GM21381 (cell line): ENCODE results near the gene SNIP1.
A peak's percentile ranks its signal among the peaks of the same experiment; 100 is the strongest.
"Not testable (repeated sequence)": the region's sequence is repeated elsewhere in the genome, so short reads cannot be mapped to it uniquely, and the experiment has no call there.

Source experiments
- ATAC-seq: cut with Tn5 transposase; IDR thresholded peaks from one replicate; pipeline ENCODE4 v1.9.1; 2021; ENCODE audit warnings: mild to moderate bottlenecking, moderate library complexity; ENCODE audit not compliant: unreplicated experiment

The SNIP1 gene

DNA sequence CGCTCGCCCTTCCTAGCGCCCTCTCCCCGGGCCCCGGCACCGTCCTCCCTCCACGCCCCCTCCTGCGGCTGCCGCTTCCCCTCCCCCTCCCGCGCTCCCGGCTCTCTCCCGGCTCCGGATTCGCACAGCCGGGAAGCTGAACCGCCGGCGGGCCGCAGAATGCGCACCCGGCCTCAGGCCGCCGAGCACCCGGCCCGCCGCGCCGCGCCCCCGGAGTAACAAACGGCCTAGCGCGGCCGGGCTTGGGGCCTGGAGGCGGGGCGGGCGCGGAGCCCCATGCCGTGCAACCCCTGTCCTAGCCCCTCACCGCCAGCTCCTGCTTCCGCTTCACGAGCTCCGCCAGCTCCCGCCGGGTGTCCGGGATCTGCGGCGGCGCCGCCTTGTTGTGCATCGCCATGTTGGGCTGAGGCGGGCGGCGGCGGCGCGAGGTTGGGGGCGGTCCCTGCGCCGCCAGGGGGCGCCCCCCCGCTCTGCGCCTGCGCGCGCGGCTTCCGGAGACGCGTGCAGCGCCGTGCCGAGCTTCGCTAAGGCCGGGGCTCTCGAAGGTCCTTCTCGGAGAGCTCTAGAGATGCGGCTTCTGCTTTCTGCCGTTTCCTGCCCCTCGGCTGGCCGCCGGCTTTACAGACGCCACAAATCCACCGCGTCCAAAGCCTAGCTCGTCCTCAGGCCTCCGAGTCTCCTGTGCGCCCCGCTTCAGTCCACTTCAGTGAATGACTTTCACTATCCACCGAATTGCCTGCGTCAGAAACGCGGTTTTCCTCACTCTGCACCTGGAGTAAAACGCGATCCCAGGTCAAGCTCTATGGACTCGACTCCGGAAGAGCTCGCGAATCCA, 39.5 kb downstream of the SNIP1 start, which contains the start of gene MEAF6:
Gene MEAF6, minus strand, starts transcription at position 417 of the 835 bp plus-strand sequence. Its CDS starts 20 bp downstream, at position 397.
- peak; percentile 91 for ATAC-seq

DNA sequence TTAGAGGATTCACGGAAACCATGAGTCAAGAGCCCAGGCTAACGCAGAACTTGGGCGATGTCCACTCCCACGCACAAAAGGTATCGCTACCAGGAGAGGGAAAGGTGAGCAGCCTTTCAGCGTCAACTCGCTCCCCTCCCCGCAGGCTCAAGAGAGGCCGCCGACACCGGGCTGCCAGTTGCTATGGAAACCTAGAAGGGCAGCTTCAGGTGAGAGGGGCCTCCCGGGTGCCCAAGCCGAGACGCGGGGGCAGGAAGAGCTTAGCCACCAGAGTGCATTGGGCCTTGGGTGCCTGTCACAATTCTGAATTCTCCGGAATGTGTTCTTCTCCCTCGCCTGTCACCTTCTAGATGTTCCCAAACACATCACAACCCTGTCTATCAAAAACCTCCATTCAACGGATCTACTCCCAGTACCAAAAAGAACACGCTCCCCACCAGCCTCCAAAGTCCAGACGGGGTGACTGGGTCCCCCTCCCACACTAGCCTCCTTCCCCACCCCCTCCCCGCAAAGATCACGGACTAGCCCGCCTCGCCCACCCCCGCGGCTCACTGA, 40.2 kb downstream of the SNIP1 start:
- ATAC-seq, result peak; percentile 30

DNA sequence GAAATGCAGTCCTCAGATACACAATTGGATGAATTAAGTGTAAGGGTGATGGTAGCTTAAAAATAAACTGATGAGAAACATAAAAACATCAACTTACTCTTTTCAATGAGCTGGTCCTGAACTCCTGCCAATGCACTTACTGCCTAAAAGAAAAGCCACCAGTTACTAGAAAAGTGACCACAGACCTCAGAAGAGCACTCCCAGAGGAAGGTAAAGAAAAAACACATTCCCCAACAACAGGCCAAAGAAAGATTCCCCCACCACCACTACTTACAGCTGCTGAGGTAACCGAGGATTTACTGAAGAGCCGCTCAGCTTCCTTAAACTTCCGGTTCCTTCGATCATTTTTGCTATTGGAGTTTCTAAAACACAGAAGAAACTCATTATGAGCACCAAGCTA, 44.9 kb downstream of the SNIP1 start:
- ATAC-seq, result no peak

DNA sequence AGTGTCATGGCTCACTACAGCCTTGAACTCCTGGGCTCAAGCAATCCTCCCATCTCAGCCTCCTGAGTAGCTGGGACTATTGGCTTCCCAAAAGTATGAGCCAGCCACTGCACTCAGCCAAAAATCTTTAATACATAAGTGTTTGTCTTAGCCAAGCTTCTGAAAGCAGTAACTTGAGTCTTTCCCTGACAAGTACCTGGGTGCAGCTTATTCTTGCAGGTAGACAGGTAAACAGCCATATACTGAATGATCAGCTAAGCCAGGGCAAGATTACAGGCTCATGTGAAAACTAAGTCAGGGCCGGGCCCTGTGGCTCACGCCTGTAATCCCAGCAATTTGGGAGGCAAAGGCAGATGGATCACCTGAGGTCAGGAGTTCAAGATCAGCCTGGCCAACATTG, 47.4 kb downstream of the SNIP1 start:
- no peak for ATAC-seq

DNA sequence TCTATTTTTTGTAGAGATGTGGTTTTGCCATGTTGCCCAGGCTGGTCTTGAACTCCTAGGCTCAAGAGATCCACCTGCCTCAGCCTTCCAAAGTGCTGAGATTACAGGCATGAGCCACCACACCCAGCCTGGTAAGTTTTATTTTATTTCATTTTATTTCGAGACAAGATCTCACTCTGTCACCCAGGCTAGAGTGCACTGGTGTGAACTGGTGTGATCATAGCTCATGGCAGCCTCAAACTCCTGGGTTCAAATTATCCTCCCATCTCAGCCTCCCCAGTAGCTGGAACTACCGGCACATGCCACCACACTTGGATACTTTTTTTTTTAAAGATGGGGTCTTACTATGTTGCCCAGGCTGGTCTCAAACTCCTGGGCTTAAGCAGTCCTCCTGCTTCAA, 51.3 kb downstream of the SNIP1 start:
- not testable (repeated sequence) for ATAC-seq

DNA sequence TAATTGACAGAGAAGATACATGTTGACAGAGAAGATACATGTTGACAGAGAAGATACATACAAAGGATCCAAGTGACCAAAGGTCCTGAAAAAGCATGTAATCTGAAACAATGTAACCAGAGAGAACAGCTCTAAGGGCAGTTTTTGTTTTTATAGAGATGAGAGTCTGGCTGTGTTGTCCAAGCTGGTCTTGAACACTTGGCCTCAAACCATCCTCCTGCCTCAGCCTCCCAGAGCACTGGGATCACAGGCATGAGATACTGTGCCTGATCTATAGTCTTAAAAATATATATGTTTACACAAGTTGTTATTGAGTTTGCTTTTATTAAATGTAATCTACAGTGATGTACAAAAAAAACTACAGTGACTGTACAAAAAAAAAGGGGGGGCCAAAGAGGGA, 52.0 kb downstream of the SNIP1 start:
- no peak for ATAC-seq

DNA sequence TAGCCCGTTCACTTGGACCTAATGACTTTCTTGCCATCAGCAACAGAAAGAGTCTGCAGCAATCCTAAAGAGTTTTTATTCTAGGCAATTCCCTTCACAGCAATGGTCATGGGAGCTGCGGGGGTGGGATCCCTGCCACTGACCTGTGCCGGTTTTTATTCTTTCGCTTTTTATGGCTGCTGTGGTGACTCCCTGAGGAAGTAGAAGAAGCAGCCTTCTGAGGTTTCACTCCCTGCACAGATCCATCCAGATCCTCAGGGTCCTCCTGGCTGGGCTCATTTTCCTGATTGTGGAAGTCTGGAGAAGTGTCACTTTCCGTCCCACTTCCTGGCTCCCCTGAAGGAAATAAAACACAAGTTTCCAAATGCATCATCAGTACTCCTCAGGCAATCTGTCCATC, 52.4 kb downstream of the SNIP1 start:
- no peak for ATAC-seq

DNA sequence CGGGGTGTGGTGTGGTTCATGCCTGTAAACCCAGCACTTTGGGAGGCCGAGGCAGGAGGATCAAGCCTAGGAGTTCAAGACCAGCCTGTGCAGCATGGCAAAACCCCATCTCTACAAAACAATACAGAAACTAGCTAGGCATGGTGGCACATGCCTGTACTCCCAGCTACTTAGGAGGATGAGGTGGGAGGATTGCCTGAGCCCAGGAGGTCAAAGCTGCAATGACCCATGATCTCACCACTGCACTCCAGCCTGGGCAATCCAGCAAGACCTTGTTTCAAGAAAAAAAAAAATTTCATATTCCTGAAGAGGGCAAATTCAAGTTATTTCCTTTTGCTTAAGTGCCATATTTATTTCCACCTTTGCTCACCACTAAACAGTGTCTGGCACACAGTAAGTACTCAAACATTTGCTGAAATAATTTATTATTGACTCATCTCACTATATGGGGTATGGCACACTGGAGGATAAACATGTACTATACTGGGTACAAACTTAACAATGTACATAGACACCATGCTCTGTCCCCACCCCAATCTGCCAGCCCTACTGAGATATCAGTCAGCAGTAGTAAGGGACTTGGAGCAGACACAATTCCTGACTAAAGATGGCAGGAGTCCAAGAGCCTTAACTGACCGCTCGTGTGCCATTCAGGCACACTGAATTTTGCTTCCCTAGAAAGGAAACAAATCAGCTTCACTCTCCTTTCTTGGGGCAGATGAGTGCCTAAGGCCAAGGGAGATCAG, 55.0 kb downstream of the SNIP1 start:
- no peak for ATAC-seq

DNA sequence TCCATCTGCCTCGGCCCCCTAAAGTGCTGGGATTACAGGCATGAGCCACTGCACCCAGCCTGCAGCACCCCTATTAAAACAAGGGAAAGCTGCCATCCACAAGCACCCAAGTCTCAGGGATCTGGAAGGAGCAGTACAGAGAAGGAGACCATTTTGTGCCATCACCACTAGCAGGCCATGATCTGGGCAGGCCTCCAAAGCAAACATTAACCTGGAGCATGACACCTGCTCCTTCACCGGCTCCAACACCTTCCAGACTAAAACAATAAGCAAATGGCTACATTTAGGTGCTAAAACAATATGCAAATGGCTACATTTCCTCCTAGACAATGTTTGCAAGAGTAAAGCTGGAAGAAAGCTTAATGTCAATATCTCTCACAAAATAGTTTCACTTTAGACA, 56.3 kb downstream of the SNIP1 start:
- ATAC-seq, result no peak

DNA sequence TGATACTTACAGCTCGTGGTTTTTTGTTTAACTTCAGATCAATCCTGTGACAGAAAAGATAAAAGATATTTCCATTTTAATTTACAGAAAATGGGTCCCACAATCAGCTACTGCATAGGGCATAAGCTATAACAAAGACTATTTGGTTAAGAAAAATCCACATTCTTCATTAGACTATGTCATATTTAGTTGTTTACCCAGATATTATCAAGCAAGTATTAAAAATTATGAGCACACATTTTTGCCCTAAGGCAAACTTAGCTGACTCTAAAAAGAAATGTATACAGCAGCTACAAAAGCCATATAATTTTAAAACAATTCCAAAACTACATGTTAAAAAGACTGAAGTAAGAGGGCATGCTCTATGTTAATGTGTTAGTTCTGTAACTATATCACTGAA, 58.2 kb downstream of the SNIP1 start:
- ATAC-seq, result no peak

DNA sequence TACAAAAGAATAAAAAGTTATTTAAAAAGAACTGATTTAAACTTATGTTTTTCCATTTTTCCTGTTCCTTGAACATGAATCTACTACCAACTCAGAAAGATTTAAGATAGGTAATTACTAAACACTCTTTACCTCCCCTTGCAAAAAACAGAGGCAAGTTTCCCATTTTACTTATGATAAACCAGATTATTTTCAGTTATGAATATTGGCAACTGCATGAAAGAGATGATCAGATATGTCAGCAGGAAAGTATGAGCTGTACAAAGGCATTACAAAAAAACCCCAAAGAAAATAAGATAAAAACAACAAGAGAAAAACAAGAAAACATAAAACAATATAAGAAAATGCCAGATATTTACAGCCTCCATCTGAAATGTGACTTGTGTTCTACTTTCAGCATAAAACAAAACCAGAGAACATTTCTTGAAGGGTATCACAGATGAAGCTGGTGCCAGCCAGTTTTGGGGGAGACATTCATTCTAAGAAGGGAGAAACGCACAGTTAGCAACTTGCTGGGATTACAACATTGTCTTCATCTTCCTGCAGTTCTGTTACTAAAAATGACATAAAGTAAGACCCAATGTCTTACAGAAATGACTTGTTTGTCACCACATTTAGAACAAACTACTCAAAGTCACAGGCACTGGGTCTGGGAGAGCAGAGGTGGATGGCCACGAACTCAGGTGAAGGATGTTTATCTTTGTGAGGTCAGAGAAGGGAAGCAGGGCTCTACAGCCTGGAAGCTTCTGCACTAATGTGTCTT, 60.6 kb downstream of the SNIP1 start:
- no peak for ATAC-seq

DNA sequence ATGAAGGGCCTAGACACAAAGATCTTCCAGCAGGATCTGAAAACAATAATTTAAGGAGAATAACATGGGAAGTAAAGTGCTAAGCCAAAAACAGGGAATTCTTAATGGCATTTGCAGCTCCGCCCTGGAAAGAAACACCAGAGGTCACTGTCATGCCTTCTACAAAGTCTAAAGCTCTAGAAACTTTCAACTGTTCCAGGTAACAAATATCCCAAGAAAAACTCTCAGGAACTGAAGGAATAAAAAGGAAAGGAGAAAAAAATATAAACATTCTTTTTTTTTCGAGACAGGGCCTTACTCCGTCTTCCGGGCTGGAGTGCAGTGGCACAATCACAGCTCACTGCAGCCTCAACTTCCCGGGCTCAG, 66.5 kb downstream of the SNIP1 start:
- no peak for ATAC-seq

DNA sequence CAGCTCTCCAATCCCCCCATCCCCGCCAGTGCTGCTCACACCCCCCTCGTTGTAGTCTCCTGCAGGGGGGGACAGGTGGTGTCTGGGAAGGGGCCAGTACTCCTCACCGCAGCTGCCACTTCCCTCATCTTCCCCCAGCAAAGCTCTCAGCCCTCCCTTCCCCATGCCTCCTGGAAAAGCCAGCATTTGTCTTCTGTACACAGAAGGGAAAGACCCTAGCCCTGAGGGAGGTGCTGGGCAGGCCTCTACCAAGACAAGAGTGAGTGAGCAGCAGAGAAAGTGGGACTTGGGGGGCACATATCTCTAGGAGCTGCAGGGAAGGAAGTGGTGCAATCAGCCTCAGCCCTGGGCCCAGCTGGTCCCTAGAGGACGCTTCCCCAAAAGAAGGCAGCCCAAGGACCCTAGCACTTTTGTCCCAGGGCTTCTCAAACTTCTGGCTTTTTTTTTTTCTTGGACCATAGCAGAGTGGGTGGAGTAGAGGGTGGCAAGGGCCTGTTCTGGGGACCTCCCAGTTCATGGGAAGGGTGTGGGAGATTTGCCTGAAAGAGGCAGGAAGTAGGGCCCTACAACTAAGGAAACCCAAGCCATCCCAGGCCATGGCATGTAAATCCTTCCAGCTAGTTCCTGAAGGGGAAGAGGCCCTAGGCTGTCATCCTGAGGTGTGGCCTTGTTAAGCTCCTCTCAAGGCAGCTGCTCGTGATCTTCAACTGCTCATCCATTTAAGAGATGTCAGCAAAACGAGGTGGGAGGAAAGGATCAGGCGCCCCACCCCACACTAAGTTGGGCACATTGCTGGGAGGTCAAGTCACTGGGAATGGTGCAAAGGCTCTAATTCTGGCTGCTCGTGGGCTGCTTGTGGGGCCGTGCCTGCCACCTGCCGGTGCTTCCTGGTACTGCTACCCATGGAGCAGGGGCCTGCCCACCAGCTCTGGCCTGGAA, 67.1 kb downstream of the SNIP1 start:
- ATAC-seq, result no peak

DNA sequence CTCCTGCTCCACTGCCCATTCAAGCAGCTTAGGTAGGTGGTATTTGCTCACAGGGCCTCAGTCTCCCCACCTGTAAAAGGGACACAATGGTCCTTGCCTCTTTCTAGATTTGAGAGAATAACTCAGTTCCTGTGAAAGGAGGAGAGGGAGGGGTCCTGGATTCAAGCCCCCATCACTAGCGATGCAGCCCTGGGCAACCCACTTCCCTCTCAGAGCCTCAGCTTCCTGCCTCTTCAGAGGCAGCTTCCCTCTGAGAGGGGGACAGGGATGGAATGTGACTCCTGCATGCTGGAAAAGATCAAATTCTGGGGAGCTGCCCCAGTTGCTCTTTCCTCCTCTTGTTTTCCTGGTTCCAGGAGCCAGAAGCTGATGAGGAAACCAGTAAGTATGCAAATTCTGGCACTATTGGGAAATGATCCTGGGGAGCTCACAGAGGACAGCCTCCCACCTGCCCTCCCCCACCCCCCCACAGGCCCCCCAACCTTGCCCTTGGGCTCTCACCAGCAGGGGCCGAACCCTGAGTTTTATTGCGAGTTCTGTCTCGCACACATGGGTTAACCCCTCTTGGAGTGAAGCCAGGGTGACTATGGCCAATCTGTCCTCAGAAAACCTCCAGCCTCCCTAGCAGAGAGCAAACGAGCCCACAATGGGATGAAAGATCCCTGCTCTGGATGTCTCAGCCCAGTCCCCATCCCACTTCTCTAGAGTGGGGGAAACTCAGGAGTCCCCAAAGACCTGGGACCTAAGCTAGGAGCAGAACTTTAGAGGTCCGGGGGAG, 68.0 kb downstream of the SNIP1 start:
- ATAC-seq, result no peak
